Activated naive CD4-positive, alpha-beta T cell treated with anti-CD3 and anti-CD28 coated beads, Interleukin-2, amount 50 U/mL, for 24 hours (primary cell): ENCODE data around the gene TBCE.

Experiments
- H3K27ac Mint-ChIP-seq: one replicate; pipeline ENCODE4 v1.8.0; 2021; ENCODE audit warnings: mild to moderate bottlenecking, mixed read lengths
- H3K27me3 Mint-ChIP-seq: one replicate; pipeline ENCODE4 v1.8.0; 2021; ENCODE audit warnings: mixed read lengths
- H3K36me3 Mint-ChIP-seq: one replicate; pipeline ENCODE4 v1.8.0; 2021; ENCODE audit warnings: mixed read lengths
- H3K4me1 Mint-ChIP-seq: one replicate; pipeline ENCODE4 v1.8.0; 2021; ENCODE audit warnings: mixed read lengths
- H3K4me3 Mint-ChIP-seq: one replicate; pipeline ENCODE4 v1.8.0; 2021; ENCODE audit warnings: mild to moderate bottlenecking, mixed read lengths
- H3K9me3 Mint-ChIP-seq: one replicate; pipeline ENCODE4 v1.8.0; 2021; ENCODE audit warnings: mixed read lengths

TBCE gene

GRCh38 chr1:235367000-235367908 lies at the start of gene TBCE:
Gene TBCE, plus strand, starts transcription at chr1:235367427. Its CDS starts 12,623 bp downstream, at chr1:235380050.
- H3K36me3 Mint-ChIP-seq = no peaks in the 10 kb centered on the region
- no peaks in the 10 kb centered on the region for H3K9me3 Mint-ChIP-seq
- no peaks in the 10 kb centered on the region for H3K27me3 Mint-ChIP-seq
- H3K4me1 Mint-ChIP-seq = peaks cover 37% of the 10 kb centered on the region
- peak within 1 kb of the TSS; percentile 93 for H3K27ac Mint-ChIP-seq
- H3K4me3 Mint-ChIP-seq = peak within 1 kb of the TSS; percentile 97

- Mint-ChIP-seq H3K4me3 (peak overlapping the region; percentile 34), H3K27ac (peak overlapping the region; percentile 48), H3K4me1 (peaks cover 79% of the 10 kb centered on the region), H3K9me3 (no peaks in the 10 kb centered on the region), H3K27me3 (no peaks in the 10 kb centered on the region), H3K36me3 (peaks cover 18% of the 10 kb centered on the region)
Measured at GRCh38 chr1:235319255-235319654, 48.0 kb upstream of the TBCE start.

- Mint-ChIP-seq H3K4me1 (peaks cover 78% of the 10 kb centered on the region), H3K27ac (peak overlapping the region; percentile 88), H3K9me3 (no peaks in the 10 kb centered on the region), H3K27me3 (no peaks in the 10 kb centered on the region), H3K36me3 (peaks cover 18% of the 10 kb centered on the region), H3K4me3 (peak overlapping the region; percentile 15)
Measured at GRCh38 chr1:235320521-235321179, 46.6 kb upstream of the TBCE start.

GRCh38 chr1:235324296-235324695 lies 42.9 kb upstream of the TBCE start:
- Mint-ChIP-seq H3K27me3 (no peaks in the 10 kb centered on the region), H3K36me3 (peaks cover 18% of the 10 kb centered on the region), H3K4me3 (peak overlapping the region; percentile 77), H3K27ac (peak overlapping the region; percentile 89), H3K9me3 (no peaks in the 10 kb centered on the region), H3K4me1 (peaks cover 64% of the 10 kb centered on the region)

GRCh38 chr1:235325139-235325538 lies 42.1 kb upstream of the TBCE start:
- Mint-ChIP-seq H3K4me1 (peaks cover 58% of the 10 kb centered on the region), H3K27me3 (no peaks in the 10 kb centered on the region), H3K36me3 (peaks cover 18% of the 10 kb centered on the region), H3K27ac (peak overlapping the region; percentile 92), H3K9me3 (no peaks in the 10 kb centered on the region), H3K4me3 (peak overlapping the region; percentile 99)

- peak overlapping the region; percentile 92 for H3K27ac Mint-ChIP-seq
- H3K4me3 Mint-ChIP-seq = peak overlapping the region; percentile 99
- H3K9me3 Mint-ChIP-seq = no peaks in the 10 kb centered on the region
- peaks cover 51% of the 10 kb centered on the region for H3K4me1 Mint-ChIP-seq
- H3K36me3 Mint-ChIP-seq = peaks cover 11% of the 10 kb centered on the region
- no peaks in the 10 kb centered on the region for H3K27me3 Mint-ChIP-seq
Measured at GRCh38 chr1:235325854-235326253, 41.4 kb upstream of the TBCE start.

GRCh38 chr1:235326719-235327558 lies 40.3 kb upstream of the TBCE start:
- H3K27ac Mint-ChIP-seq = peak overlapping the region; percentile 96
- H3K9me3 Mint-ChIP-seq = no peaks in the 10 kb centered on the region
- peaks cover 40% of the 10 kb centered on the region for H3K4me1 Mint-ChIP-seq
- H3K27me3 Mint-ChIP-seq = no peaks in the 10 kb centered on the region
- H3K4me3 Mint-ChIP-seq = peak overlapping the region; percentile 99
- peaks cover 11% of the 10 kb centered on the region for H3K36me3 Mint-ChIP-seq

GRCh38 chr1:235327559-235328270 lies 39.5 kb upstream of the TBCE start, which contains the start of gene ARID4B:
Gene ARID4B, minus strand, starts transcription at chr1:235328179. Its CDS starts 1,260 bp downstream, at chr1:235326919.
- peak within 1 kb of the TSS; percentile 99 for H3K4me3 Mint-ChIP-seq

GRCh38 chr1:235328271-235329138 lies 38.7 kb upstream of the TBCE start, which contains the start of gene GGPS1:
Gene GGPS1, plus strand, starts transcription at chr1:235328570. Its CDS starts 6,695 bp downstream, at chr1:235335265.
- Mint-ChIP-seq H3K4me3 (no peak within 1 kb of the TSS), H3K9me3 (no peaks in the 10 kb centered on the region), H3K27ac (no peak within 1 kb of the TSS), H3K27me3 (no peaks in the 10 kb centered on the region), H3K4me1 (peaks cover 28% of the 10 kb centered on the region), H3K36me3 (peaks cover 8% of the 10 kb centered on the region)

More at GRCh38 chr1:235327559-235328270, 39.5 kb upstream of the TBCE start, which contains the start of gene ARID4B:
- no peaks in the 10 kb centered on the region for H3K27me3 Mint-ChIP-seq
- H3K4me1 Mint-ChIP-seq = peaks cover 33% of the 10 kb centered on the region
- peak within 1 kb of the TSS; percentile 96 for H3K27ac Mint-ChIP-seq
- H3K36me3 Mint-ChIP-seq = peaks cover 8% of the 10 kb centered on the region
- no peaks in the 10 kb centered on the region for H3K9me3 Mint-ChIP-seq

GRCh38 chr1:235329139-235329902 lies 37.9 kb upstream of the TBCE start:
- no peaks in the 10 kb centered on the region for H3K9me3 Mint-ChIP-seq
- peaks cover 30% of the 10 kb centered on the region for H3K4me1 Mint-ChIP-seq
- H3K4me3 Mint-ChIP-seq = no peak overlapping the region
- no peaks in the 10 kb centered on the region for H3K27me3 Mint-ChIP-seq
- H3K27ac Mint-ChIP-seq = no peak overlapping the region
- peaks cover 8% of the 10 kb centered on the region for H3K36me3 Mint-ChIP-seq

- Mint-ChIP-seq H3K27ac (peak overlapping the region; percentile 91), H3K36me3 (peaks cover 8% of the 10 kb centered on the region), H3K27me3 (no peaks in the 10 kb centered on the region), H3K4me1 (peaks cover 24% of the 10 kb centered on the region), H3K9me3 (no peaks in the 10 kb centered on the region), H3K4me3 (no peak overlapping the region)
Measured at GRCh38 chr1:235330918-235331285, 36.3 kb upstream of the TBCE start.

GRCh38 chr1:235331401-235331800 lies 35.8 kb upstream of the TBCE start:
- H3K27me3 Mint-ChIP-seq = no peaks in the 10 kb centered on the region
- peaks cover 6% of the 10 kb centered on the region for H3K36me3 Mint-ChIP-seq
- no peak overlapping the region for H3K4me3 Mint-ChIP-seq
- peaks cover 22% of the 10 kb centered on the region for H3K4me1 Mint-ChIP-seq
- H3K27ac Mint-ChIP-seq = peak overlapping the region; percentile 91
- H3K9me3 Mint-ChIP-seq = no peaks in the 10 kb centered on the region

GRCh38 chr1:235336903-235337302 lies 30.3 kb upstream of the TBCE start:
- H3K4me3 Mint-ChIP-seq = peak overlapping the region; percentile 53
- peaks cover 2% of the 10 kb centered on the region for H3K36me3 Mint-ChIP-seq
- H3K9me3 Mint-ChIP-seq = no peaks in the 10 kb centered on the region
- H3K27me3 Mint-ChIP-seq = no peaks in the 10 kb centered on the region
- peak overlapping the region; percentile 74 for H3K27ac Mint-ChIP-seq
- peaks cover 34% of the 10 kb centered on the region for H3K4me1 Mint-ChIP-seq
